Peyer's patch (tissue), 4 donors: Measurements from ENCODE around the gene PRM3.

Experiments used
- CTCF ChIP-seq, 6 experiments: fragments of 450-650 bp in 4 of 6; fragments of 200-600 bp in 2 of 6; sonication (generic) in 1 of 6; IDR thresholded peaks; one replicate each; pipeline ENCODE4 v1.5.1; 2017 to 2019; ENCODE audit warnings: antibody characterized with exemption in 6 of 6, mild to moderate bottlenecking in 3 of 6, moderate library complexity in 1 of 6
- POLR2A ChIP-seq, 2 donors: fragments of 450-650 bp; IDR thresholded peaks; one replicate each; pipeline ENCODE4 v1.5.1; 2017; ENCODE audit warnings: antibody characterized with exemption in 2 of 2, mild to moderate bottlenecking in 2 of 2, moderate library complexity in 2 of 2

GRCh38 chr16:11315510-11315909 is 42.1 kb upstream of the PRM3 start:
- TF ChIP-seq CTCF (IDR thresholded peaks at IDR 0.05) = no peak
- TF ChIP-seq POLR2A (IDR thresholded peaks at IDR 0.05) = no peak
